Activated naive CD4-positive, alpha-beta T cell treated with anti-CD3 and anti-CD28 coated beads, Interleukin-2, amount 50 U/mL, for 16 hours (primary cell): ENCODE data around the gene GNMT.
"Not testable (repeated sequence)": the region's sequence is repeated elsewhere in the genome, so short reads cannot be mapped to it uniquely, and the experiment has no call there.

Source experiments
- DNase-seq: peaks from one replicate; pipeline ENCODE4 v3.0.0-alpha.2; 2020

Gene GNMT

GRCh38 chr6:42978839-42979522 is 18.4 kb downstream of the GNMT start, which contains the start of gene PEX6:
Gene PEX6 (minus strand): TSS chr6:42979181. CDS start chr6:42979150, 31 bp downstream.
- DNase-seq: peak; percentile 90

DNA sequence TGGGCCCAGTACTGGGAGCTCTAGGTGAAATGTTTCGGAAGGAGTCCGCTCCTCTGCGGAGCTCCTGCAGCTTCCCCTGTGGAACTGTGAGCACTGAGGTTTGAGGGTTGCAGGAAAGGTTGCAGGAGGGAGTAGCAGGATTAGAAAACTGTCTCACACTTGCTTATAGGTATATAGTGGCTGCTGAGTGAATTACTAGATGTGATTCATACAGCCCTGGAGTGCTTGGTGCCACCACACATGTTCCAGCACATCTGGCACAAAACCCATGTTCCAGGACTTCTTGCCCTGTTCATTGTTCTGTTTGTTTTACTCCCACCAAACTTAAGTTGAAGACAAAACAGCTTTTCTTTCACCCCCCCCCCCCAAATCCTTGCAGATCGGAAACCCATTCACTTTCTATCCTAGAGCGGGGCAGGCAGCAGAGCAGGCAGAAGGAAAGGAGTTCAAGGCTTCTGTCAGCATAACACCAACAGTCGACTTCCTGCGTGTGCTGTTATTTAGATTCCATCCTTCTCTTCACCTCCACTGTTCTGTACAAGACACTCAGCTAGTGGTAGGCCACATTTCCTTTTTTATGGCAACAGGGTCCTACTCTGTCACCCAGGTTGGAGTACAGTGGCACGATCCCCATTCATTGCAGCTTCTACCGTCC is 19.1 kb downstream of the GNMT start:
- no peak for DNase-seq

GRCh38 chr6:42981836-42982235 is 21.3 kb downstream of the GNMT start:
- DNase-seq: no peak

GRCh38 chr6:42984001-42984923 is 23.7 kb downstream of the GNMT start, which contains the start of gene PPP2R5D:
Gene PPP2R5D (plus strand): TSS chr6:42984570. CDS start chr6:42984678, 108 bp downstream.
- peak; percentile 98 for DNase-seq

DNA sequence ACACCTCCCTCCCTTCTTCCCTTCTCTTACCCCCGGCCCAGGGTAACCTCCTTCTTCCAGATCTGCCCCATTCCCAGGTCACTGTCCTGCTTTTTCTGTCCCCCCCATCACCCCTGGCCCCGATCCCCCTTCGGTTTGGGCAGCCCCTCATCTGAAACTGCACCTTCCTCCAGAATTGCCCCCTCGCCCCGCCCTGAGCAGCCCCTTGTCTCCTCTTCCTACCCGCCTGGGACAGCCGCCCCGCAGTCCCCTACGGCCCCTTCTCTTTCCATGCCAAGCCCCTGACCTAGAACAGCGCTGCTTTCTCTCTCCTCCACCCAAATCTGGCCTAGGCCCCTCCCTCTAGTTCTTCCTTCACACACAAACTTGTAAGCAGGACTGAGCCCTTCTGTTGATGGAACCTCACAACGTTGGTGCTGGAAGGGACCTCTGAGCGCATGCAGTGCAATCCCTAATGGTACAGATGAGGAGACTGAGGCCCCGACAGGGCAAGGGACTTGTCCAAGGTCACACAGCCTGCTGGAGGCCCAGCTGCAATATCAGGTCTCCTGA is 24.4 kb downstream of the GNMT start:
- peak; percentile 12 for DNase-seq

- DNase-seq: no peak
Measured at GRCh38 chr6:42987533-42988451, 27.2 kb downstream of the GNMT start.

GRCh38 chr6:42988486-42989020 is 28.0 kb downstream of the GNMT start:
- DNase-seq: no peak

DNA sequence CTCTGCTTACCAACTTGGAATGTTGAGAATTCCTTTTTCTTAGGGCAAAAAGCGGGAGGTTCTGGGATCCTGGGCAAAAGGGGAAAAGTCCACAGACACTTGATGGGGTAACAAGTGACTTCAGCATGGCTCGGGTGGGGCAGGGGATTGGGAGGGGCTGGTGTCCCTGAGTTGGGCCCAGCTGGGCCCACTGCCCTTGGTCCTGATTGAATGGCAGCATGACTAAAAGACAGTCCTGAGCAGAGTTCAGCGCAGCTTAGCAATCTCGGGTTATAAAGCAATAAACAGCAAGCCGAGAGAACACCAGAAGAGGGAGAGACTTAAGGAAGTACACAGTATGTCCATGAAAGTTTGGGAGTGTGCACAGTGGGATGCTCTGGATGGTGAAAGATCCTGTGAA is 29.4 kb downstream of the GNMT start:
- no peak for DNase-seq

- no peak for DNase-seq
Measured at GRCh38 chr6:42993445-42993844, 32.9 kb downstream of the GNMT start.

- no peak for DNase-seq
Measured at GRCh38 chr6:42996513-42996912, 36.0 kb downstream of the GNMT start.

DNA sequence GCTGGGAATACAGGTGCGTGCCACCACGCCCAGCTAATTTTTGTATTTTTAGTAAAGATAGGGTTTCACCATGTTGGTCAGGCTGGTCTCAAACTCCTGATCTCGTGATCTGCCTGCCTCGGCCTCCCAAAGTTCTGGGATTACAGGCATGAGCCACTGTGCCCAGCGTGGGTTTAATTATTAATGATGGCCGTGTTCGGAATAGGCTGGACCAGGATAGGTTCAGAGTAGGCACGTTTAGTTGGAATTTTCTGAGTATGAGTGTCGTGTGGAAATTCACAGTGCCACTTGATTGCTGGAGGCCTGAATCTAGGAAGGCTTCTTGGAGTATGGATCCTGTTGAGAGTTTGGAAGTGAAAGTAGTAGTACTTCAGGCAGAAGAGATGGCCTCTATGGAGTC is 37.7 kb downstream of the GNMT start:
- DNase-seq: not testable (repeated sequence)

DNA sequence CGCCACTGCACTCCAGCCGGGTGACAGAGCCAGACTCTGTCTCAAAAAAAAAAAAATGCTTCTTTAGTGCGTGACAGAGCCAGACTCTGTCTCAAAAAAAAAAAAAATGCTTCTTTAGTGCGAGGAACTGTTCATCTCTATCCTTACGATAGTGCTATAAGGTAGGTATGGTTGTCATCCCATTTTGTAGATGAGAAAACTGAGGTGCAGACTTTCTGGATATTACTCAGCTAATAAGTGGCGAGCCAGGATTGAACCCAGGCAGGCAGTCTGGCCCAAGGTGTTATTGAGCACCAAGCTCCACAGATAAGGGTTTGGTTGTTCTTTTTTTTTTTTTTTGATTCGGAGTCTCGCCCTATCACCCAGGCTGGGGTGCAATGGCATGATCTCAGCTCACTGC is 41.3 kb downstream of the GNMT start:
- no peak for DNase-seq

DNA sequence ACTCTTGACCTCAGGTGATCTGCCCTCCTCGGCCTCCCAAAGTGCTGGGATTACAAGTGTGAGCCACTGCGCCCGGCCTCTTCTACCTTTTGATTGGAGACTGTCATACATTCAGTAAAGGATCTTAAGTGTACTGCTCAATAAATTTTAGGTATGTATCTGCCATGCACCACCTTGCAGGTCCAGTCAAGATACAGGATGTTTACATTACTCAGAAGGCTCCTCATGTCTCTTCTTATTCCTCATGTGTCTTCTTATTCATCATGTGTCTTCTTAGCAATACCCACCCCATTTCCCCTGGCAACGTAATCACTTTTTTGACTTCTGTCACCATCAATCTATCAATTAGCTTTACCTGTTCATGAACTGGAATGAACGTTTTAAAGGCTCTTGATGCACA is 45.3 kb downstream of the GNMT start:
- DNase-seq: no peak

DNA sequence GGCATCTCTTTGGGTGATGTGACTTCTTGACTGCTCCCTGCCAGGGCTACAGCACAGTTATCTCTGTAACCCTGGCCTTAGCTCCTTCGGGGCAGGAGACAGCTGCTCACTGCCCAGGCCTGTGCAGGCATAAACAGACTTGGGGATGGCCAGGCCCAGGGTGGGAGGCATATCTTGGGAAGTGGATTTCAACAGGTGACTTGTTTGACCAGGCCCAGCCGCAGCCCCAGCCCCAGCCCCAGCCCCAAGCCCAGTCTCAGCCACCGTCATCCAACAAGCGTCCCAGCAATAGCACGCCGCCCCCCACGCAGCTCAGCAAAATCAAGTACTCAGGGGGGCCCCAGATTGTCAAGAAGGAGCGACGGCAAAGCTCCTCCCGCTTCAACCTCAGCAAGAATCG is 45.7 kb downstream of the GNMT start:
- DNase-seq: no peak

- no peak for DNase-seq
Measured at GRCh38 chr6:43007126-43007525, 46.6 kb downstream of the GNMT start.

GRCh38 chr6:43009124-43009523 is 48.6 kb downstream of the GNMT start:
- DNase-seq: peak; percentile 49

- no peak for DNase-seq
Measured at GRCh38 chr6:43011207-43011606, 50.7 kb downstream of the GNMT start.

- no peak for DNase-seq
Measured at GRCh38 chr6:43012364-43012763, 51.8 kb downstream of the GNMT start.

GRCh38 chr6:43013097-43013842 is 52.7 kb downstream of the GNMT start:
- no peak for DNase-seq
